A673 (cell line): ENCODE data around the gene PAPOLG. TPM values are rescaled to one million over a fixed set of nuclear protein-coding genes. Genes with fewer than 3 reads are reported as not detected.

ENCODE experiments used
- BruUV-seq: library from RNA; stranded (reverse); fragments of 400-500 nt; replicated peaks from 2 replicates; lab custom pipeline; 2021; lab: Mats Ljungman, UMichigan
- CTCF ChIA-PET: fragments of 300-600 bp; sonication (Branson Sonifier 250); formaldehyde crosslinking; loops from one replicate; lab custom pipeline; 2022; ENCODE audit warnings: antibody characterized with exemption; lab: Charles Lee
- POLR2A ChIA-PET: fragments of 300-600 bp; sonication (Branson Sonifier 250); formaldehyde crosslinking; loops from one replicate; lab custom pipeline; 2022; ENCODE audit warnings: antibody characterized with exemption; ENCODE audit not compliant: low non-redundant PET; lab: Charles Lee
- DNase-seq: peaks from one replicate; pipeline ENCODE4 v3.0.0-alpha.2; 2015; ENCODE audit warnings: low spot score
- H3K27ac ChIP-seq: fragments of 200-600 bp; sonication (generic); 2 replicates; pipeline ENCODE4 v1.5.1; 2016; ENCODE audit warnings: mixed run types, low read depth, mild to moderate bottlenecking, mixed read lengths, antibody characterized with exemption, low read length; ENCODE audit not compliant: poor library complexity, severe bottlenecking
- H3K27me3 ChIP-seq: fragments of 200-600 bp; sonication (generic); replicated peaks from 2 replicates; pipeline ENCODE4 v1.6.1; 2017; ENCODE audit warnings: mixed run types, low read depth, mild to moderate bottlenecking, mixed read lengths, antibody characterized with exemption, low read length; ENCODE audit not compliant: insufficient read depth, poor library complexity
- H3K36me3 ChIP-seq: fragments of 200-600 bp; sonication (generic); 2 replicates; pipeline ENCODE4 v1.6.1; 2016; ENCODE audit warnings: mixed run types, mild to moderate bottlenecking, mixed read lengths, antibody characterized with exemption, low read length; ENCODE audit not compliant: insufficient read depth, poor library complexity, severe bottlenecking
- H3K4me1 ChIP-seq: fragments of 200-600 bp; sonication (generic); 2 replicates; pipeline ENCODE4 v1.6.1; 2017; ENCODE audit warnings: mixed run types, mild to moderate bottlenecking, mixed read lengths, antibody characterized with exemption, low read length; ENCODE audit not compliant: insufficient read depth, poor library complexity, severe bottlenecking
- H3K4me3 ChIP-seq: fragments of 200-600 bp; sonication (generic); 2 replicates; pipeline ENCODE4 v1.5.1; 2016; ENCODE audit warnings: low read depth, mixed run types, mild to moderate bottlenecking, mixed read lengths, low read length; ENCODE audit not compliant: poor library complexity, severe bottlenecking
- H3K9me3 ChIP-seq: fragments of 200-600 bp; sonication (generic); 2 replicates; pipeline ENCODE4 v1.6.1; 2016; ENCODE audit warnings: mixed run types, low read depth, mild to moderate bottlenecking, mixed read lengths, antibody characterized with exemption, low read length; ENCODE audit not compliant: poor library complexity, severe bottlenecking
- CTCF ChIP-seq: fragments of 300-800, 200-600 bp; sonication (generic); conservative IDR thresholded peaks from 2 replicates; pipeline ENCODE4 v1.5.1; 2017; ENCODE audit warnings: low read depth, mild to moderate bottlenecking, antibody characterized with exemption, low read length, moderate library complexity, mixed read lengths
- EZH2 ChIP-seq: fragments of 200-600 bp; sonication (generic); IDR thresholded peaks from 2 replicates; pipeline ENCODE4 v1.6.1; 2017; ENCODE audit warnings: borderline replicate concordance, low read depth, mild to moderate bottlenecking, mixed read lengths, antibody characterized with exemption, low read length; ENCODE audit not compliant: poor library complexity, severe bottlenecking
- intact Hi-C: fragments of 100-400 bp; cut with micrococcal nuclease; formaldehyde crosslinking; loops from one replicate; pipeline ENCODE4 v1.10.0; 2022; ENCODE audit not compliant: unreplicated experiment
- total RNA-seq: library from RNA; stranded (reverse); gene quantifications from 2 replicates; pipeline ENCODE4 v1.2.3, GENCODE V29; 2021

PAPOLG gene
- total RNA-seq, 1 experiment from 2014 or later, result 17.4 TPM

- H3K36me3 ChIP-seq, result no peaks in the 10 kb centered on the region
- CTCF ChIA-PET, result no interaction called here
- no peak for DNase-seq
- no peak overlapping the region for H3K27ac ChIP-seq
- no peak overlapping the region for H3K4me3 ChIP-seq
- intact Hi-C loops, result no loop called here
- no peaks in the 10 kb centered on the region for H3K27me3 ChIP-seq
- no TSS peak for BruUV-seq
- POLR2A ChIA-PET, result no interaction called here
- no peaks in the 10 kb centered on the region for H3K9me3 ChIP-seq
- TF ChIP-seq EZH2 (no peak), CTCF (no peak)
- no peaks in the 10 kb centered on the region for H3K4me1 ChIP-seq
These were observed 83.2 kb downstream of the PAPOLG start for GRCh38 chr2:60839126-60839813.

DNA sequence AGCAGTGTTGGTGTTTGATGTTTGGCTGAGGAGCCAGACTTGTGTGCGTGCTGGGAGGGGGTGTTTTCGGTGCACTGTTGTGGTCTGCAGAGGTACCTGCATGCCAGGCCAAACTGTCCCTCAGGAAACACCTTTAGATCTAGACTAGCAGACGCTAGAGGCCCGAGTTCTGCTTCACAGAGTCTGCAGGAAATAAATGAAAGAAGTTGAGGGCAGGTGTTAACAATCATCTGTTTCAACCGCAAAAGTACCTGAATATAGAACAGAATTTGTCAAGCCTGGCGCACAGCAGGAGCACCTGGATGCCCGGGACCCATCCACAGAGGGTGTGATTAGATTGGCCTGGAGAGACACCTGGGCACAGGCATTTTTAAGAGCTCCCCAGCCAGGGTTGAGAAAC, 84.8 kb downstream of the PAPOLG start:
- ChIA-PET POLR2A (no interaction called here), CTCF (no interaction called here)
- Histone ChIP-seq H3K4me1 (no peaks in the 10 kb centered on the region), H3K4me3 (no peak overlapping the region), H3K9me3 (no peaks in the 10 kb centered on the region), H3K27me3 (no peaks in the 10 kb centered on the region), H3K27ac (no peak overlapping the region), H3K36me3 (no peaks in the 10 kb centered on the region)
- BruUV-seq, result no TSS peak
- intact Hi-C loops, result no loop called here
- TF ChIP-seq CTCF (no peak), EZH2 (no peak)
- no peak for DNase-seq

GRCh38 chr2:60843006-60843405, 86.9 kb downstream of the PAPOLG start:
- Histone ChIP-seq H3K4me1 (no peaks in the 10 kb centered on the region), H3K27me3 (no peaks in the 10 kb centered on the region), H3K4me3 (no peak overlapping the region), H3K27ac (no peak overlapping the region), H3K9me3 (no peaks in the 10 kb centered on the region), H3K36me3 (no peaks in the 10 kb centered on the region)
- BruUV-seq, result no TSS peak
- TF ChIP-seq CTCF (no peak), EZH2 (no peak)
- POLR2A ChIA-PET, result interaction anchor here (0.6 kb wide), 1 partner anchor 39 kb away, joined by 4 read pairs; no protein-coding TSS in a partner anchor
- DNase-seq, result no peak
- CTCF ChIA-PET, result no interaction called here
- intact Hi-C loops, result no loop called here
